T1000 (cell line): ENCODE data around the gene LRPAP1.

Experiments used
- DNase-seq: peaks from one replicate; lab custom pipeline; 2025; ENCODE audit warnings: mixed read lengths; lab: John Stamatoyannopoulos, UW

LRPAP1 gene

DNA sequence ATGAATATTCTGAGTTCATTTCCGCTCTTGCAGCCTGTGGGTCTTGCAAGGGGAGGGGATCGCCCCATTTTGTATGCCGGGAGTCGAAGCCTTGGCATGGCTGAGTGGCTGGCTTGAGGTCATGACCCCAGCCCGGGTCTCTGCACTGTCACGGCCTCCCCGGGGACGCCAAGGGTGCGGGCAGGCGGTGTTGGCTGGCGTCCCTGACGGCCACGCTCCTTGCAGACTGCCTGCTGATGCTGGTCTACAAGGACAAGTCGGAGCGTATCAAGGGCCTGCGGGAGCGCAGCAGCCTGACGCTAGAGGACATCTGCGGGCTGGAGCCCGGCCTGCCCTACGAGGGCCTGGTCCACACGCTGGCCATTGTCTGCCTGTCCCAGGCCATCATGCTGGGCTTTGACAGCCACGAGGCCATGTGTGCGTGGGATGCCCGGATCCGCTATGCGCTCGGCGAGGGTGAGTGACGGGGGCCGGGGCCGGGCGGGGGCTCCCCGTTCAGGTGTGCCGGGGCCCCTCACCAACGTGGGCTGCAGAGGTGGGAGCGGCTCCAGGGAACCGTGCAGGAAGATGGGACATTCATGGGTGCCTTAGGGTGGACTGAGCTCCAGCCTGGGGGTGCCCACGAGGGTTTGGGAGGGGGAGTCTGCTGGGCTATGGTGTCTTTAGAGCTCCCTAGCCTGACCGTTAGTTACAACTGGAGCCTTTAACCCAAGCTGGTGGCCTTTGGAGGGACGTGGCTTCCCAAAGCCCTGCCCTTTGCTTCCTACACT, 58.9 kb downstream of the LRPAP1 start:
- no peak for DNase-seq

DNA sequence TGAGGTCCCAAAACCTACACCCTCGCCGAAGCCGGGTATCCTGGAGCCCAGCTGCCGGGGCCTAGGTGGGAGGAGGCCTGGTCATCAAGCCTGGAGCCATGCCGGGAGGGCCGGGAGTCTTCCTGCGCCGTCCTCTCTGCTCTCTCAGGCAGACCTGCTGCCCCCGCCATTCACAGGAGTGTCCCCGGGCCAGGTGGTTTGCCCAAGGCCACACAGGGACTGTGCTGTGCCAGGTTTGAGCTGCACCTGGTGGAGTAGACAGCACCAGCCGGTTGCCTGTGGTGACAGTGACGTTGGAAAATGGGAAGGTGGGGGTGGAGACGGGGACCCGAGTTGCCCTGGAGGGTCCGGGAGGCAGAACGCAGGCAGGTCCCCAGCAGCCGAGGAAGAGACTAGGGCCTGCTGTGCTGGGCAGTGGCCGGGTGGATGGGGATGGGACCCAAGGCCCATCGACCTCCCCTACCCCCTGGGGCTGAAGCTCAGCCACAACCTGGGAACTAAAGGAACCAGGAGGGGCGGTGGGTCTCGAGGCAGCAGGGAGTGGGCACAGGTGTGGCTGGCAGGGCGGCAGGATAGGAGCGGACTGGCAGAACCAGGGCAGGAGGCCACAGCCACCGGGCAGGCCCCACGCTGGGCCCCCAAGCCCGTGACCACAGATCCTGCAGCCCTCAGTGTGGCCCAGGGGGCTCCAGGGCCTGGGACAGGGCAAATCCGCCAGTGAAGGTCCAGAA, 59.6 kb downstream of the LRPAP1 start:
- no peak for DNase-seq

DNA sequence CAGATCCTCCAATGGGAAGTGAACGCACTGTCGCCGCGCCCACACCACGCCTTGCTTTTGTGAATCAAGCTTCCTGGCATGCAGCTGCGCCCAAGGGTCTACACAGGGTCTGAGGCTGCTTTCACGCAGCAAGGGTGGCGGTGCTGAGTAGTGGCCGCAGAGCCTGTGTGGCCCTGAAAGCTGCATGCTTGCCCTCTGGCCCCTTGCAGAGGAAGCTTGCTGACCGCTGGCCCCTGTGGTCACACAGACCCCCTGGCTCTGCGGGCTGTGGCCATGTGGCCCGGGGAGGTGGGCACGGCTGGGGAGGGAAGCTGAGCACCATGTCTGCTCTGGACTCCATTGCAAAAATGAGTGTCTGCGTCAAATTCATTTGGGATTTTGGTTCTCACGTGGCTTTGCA, 60.3 kb downstream of the LRPAP1 start:
- DNase-seq = no peak

DNA sequence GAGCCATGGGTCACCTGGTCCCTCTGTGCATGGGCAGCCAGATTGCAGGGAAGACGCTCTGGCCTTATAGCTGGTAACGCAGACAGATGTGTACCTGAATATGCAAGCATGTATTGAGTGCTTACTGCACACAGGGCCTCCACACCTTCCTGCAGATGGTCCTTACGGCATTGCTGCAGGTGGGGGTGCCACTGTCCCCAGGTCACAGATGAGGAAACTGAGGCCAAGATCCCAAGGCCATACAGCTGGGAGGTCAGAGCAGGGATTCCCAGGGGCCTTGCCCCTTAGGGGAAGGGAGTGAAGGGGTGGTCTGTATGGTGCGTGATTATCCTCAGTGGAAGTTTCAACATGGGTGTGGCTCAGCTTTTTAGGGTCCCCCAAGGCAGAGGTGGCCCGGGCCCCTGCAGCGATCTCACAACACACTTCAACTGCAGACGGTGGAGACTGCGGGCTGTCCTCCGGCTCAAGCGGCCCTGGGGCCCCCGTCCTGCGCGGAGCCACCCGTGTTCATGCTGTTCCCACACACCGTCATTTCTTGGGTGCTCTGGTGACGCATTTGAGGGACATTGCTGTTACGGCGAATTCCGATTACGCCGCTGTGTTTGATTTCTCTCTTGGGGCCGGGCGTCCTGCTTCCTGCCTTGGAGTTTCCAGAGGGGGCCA, 61.0 kb downstream of the LRPAP1 start:
- no peak for DNase-seq

DNA sequence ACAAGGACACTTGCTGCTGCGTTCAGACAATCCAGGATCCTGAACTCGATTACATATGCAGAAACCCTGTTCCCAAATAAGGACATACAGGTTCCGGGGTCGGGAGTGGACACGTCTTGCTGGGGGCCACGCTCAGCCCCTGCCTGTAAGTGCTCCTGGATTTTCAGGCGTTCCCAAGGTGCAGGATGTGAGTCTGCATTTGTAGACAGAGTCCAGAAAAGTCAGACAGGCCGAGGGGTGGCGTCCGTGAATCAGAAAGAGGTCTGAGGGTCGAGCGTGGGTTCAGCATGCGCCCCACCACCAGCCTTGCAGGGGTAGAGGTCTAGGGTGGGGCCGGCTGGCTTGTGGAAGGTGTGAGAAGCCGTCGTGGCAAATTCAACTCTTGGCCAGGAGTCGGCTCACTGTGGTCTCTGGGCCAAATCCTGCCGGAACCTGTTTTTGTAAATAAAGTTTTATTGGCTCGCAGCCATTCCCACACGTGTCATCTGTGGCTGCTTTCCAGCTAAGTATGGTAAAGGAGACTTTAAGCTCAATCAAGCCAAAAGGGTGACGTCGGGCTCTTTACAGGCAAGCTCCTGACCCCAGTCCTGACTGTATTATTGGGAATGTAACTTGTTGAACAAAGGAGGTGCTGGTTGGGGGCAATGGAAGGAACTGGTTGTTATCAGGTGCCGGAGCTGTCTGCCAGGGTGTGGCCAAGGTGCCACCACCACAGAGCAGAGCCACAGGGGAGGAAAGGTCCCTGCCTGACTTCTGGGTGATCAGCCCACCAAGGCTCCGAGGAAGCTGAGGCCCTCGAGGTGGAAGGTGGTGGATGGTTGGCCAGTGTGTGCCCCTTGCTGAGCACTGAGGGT, 61.8 kb downstream of the LRPAP1 start:
- no peak for DNase-seq

DNA sequence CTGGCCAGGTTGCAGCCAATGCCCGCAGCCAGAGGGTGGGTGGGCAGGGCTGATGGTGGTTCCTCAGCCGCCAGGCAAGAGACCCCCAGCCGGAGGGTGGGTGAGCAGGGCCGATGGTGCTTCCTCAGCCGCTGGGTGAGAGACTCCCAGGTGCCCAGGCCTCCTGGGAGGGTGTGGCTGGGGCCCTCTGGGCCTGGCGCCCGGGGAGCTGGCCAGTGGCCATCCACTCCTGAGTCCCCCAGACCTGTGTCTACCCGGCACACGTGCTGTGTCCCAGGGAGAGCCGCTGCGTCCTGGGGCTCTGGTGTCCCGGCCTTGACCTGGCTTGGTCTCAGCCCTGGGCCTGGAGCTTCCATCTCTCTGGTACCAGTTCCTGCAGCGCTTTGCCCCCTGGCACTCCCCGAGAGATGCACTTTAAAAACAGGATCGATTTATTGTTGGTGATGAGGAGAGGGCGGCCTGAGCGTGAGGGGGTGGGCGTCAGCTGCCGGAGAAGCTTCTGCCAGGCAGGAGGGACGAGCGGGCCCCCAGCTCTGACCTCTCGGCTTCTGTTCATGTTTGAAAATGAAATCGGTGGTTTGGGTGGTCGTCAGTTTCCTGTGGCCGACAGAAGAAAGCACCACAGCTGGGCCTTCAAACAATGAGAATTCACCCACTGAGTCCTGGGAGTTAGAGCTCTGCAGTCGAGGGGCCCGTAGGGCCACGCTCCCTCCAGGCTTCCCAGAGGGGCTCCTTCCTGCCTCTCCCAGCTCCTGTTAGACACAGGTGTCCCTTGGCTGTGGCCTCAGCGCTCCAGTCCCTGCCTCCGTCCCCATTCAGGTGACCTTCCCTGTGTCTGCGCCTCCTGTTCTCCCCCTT, 62.6 kb downstream of the LRPAP1 start:
- no peak for DNase-seq

DNA sequence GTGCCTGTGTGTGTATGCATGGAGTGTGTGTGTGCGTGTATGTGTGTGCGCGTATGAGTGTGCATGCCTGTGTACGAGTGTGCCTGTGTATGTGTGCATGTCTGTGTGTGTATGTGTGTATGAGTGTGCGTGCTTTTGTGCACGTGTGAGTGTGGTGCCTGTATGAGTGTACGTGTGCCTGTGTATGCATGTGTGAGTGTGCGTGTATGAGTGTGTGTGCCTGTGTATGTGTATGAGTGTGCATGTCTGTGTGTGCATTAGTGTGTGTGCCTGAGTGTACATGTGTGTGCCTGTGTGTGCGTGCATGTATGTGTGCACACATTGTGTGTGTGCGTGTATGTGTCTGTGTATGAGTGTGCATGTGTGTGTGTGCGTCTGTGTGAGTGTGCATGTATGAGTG, 63.4 kb downstream of the LRPAP1 start:
- no peak for DNase-seq

DNA sequence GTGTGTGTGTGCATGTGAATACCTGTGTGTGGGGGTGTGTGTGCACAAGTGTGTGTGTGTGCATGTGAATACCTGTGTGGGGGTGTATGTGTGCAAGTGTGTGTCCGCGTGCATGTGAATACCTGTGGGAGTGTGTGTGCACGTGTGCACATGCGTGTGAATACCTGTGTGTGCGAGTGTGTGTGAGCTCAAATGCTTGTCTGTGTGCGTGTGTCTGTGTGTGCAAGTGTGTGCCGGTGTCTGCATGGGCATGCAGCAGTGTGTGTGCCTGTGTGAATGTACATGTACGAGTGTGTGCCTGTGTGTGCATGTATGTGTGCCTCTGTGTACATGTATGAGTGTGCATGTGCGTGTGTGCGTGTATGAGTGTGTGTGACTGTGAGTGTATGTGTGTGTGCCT, 64.1 kb downstream of the LRPAP1 start:
- DNase-seq = no peak

DNA sequence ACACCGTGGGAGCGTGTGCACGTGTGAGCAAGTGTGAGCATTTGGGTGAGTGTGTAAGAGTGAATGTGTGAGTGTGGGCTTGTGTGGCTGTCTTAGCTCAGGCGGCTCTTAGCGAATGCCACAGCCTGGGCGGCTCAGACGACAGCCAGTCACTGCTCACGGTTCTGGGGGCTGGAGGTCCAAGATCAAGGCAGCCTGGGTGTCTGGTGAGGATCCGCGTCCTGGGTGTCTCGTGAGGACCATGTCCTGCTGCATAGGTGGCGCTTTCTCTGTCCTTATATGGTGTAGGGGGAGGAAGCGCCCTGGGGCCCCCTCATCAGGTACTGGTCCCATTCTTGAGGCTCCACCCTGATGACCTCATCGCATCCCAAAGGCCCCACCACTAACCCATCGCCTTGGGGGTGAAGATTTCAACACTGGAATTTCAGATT, 64.6 kb downstream of the LRPAP1 start:
- no peak for DNase-seq

DNA sequence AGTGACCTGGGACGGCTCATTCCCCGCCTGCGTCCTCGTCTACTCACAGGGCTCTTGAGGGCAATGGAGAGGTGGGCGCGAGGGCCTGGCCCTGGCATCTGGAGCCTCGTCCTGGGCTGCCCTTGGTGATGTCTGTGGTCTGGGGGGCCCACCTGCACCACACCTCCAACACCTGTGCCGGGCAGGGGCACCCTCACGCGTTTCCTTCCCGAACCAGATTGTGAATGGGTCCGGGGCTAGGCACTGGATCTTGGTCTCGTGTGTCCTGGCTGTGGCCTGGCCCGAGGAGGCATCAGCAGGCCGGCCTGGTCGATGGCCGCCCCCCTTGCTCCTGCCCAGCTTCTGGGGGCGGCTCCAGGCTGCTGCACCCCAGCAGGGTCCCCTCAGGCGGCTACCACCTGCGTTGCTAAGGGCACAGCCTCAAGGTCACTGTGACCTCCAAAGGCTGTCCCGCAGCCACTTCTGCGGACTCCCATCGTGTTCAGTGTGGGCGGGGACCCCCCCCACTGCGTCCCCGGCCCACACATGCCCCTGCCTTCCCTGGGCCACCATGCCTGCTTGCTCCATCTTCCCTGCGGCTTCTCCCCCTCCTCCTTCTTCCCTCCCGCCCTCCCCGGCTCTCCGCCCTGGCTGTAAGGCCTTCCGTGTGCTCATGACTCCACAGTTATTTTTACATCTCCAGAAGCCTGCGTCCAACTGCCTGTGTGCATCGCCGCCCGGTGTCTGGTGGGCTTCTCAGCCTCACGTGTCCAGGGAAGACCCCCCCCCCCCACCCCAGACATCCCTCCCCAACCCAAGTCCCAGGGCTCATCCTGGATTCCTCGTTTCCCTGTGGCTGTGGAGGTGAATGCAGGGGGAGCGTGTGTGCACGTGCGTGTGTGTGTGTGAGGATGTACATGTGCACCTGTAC, 65.3 kb downstream of the LRPAP1 start:
- no peak for DNase-seq

DNA sequence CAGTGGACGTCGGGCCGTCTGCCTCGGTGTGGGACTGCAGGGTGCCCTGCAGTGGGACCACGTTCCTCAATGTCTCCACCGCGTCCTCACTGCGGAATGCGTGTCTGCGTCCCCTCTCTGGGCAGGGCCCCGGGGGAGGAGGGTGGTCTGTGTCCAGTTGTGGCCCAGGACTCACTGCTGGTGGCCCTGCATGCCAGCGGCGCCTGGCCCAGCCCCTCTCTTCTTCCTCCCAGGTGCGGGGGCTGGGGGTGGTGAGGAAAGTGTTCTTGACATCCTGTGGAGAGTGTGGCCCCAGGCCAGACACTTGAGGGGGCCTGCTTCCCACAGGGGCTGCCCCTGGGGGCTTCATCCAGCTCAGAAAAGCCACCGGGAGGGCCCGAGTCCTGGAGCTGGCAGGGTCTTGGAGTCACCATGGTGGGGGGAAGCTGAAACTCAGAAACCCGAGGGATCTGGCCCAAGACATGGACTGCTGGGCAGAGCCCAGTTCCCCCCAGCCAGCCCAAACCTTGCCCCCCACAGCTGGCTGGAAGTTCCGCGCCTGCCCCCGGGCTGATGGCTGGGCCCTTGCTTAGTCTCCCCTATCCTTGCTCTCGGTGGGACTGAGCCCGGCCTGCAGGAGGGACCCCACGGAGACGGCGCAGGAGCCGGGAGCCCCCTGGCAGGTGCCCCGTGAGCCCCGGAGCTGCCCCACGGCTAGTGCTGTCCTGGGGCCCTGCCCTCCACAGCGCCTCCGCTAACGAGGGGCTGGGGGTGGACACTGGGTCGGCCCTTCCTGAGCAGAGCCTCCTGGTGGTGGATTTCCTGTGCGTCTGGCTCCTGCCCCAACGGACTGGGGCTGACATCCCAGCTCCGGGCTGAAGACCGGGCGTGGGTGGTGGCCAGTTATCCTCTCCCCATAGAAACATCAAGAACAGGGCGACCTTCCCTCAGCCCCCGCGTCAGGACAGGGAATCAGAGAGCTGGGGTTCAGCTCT, 66.2 kb downstream of the LRPAP1 start:
- DNase-seq = no peak

DNA sequence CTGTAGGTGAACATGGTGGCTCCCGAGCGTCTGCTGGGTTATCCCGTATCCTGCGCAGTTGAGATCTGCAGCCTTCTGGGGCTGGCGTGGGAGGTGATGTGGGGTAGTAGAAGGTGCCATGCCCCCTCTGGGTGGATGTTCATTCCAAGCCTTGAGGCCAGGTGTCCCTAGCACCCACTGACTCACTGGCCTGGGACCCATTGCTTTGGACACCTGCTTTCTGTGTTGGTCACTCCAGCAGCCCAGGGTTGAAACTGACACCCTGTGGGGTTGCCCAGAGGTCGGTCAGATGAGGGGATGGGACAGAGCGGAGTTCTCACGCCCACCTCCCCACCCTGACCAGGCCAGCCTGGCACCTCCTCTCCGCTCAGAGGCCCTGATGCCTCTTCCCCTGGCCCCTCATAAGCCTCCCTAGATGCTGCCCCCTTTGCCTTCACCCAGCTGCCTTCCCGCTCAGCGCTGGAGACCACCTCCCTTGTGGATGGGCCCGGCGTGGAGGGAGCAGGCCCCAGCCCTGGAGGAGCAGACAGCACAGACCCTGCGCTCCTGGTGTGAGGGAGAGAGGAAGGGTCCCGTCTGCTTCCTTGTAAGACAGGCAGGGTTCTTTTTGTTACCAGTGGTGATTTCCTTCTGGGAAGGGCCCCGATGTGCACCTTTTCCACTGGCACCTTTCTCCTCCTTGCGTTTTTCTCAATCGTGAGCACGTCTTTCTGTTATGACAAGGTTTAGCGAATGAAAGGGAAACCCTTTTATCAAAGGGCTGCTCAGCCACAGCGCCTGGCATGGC, 67.1 kb downstream of the LRPAP1 start:
- DNase-seq = no peak

DNA sequence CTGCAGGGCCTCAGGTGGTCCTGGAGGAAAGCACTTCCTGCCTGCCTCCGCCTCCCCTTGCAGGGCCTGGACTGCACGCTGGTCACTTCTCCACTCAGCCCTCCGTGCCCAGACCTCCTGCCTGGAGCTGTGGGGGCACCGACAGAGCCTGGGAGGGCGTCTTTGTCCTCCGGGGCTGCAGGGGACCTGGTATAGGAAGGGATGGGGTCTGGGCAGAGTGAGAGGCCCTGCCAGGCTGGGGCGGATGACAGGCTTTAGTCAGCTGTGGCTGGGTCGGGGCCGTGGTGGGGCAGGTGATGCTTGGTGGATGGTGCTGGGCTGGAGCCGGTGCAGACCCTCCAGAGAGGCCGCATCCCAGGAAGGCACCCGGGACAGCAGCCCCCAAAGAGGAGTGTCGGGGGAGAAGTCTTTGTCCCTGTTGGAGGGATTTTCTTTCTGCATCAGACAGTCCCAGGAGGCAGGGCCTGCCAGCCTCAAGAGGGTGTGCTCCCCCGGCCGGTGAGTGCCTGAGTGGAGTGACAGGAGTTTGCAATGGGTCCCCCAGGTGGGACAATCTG, 67.8 kb downstream of the LRPAP1 start:
- DNase-seq = no peak

DNA sequence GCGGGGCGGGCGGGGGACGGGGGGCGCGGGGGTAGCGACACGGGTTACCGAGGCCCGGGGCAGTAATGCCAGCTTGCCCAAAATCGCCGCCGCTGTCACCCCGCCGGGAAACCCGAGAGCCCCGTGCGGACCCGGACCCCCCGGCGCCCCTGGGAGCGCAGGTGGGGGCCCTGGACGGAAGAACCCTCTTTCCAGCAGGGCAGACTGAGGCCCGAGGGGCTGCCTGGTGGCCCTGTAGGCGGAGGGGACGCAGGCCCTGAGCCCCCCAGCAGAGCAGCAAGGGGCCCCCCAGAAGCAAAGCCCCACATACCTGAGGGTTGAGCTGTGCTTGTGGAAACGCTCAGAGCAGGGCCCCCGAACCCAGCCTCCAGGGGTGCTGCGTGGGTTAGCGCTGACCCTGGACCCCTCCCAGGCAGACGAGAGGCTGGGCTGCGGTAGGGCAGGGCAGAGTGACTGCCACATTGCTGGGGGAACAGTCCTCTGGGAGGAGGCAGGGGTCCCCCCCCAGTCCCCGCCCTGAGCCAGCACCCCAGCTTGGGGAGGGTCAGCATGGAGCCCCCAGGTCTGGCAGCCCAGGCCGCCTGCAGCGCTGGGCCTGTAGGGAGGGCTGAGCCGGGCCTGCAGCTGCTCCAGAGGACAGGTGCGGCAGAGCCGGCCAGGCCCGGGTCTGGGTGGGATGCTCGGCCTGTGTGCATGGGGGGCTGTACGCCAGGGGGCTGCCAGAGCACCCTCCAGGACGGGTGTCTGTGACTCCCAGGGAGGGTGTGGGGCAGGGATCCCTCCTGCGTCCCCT, 68.5 kb downstream of the LRPAP1 start:
- no peak for DNase-seq

DNA sequence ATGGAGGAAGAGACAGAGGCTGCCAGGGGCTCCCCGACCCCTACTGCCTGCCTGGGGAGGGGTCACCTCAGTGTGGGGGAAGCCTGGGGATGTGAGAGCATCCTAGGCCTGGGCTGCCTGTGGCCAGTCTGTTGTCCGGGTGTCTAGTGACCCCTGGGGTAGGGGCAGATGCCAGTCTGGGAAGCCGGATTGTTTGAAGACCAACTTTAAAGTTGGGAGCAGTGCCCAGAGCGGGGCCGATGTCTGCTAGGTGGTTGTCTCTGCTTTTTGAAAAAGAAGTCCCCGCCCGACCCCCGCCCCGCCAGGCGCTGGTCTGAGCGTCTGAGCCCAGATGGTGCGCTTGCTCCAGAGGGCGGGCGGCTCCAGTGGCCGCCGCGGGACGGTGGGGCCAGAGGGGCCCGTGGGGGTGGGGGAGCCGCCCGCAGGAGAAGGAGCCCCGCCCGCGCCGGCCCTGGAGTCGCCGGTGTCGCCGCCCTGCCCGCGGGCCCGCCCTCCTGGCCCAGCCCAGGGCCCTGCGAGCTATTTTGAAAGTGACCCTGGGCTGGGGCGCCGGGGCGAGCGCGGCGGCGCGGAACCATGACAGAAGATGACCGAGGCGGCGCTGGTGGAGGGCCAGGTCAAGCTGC, 69.3 kb downstream of the LRPAP1 start, which contains the start of gene DOK7:
TSS of gene DOK7 (plus strand) at position 517 of the 626 bp plus-strand sequence. CDS start at position 587, 70 bp downstream.
- no peak for DNase-seq

DNA sequence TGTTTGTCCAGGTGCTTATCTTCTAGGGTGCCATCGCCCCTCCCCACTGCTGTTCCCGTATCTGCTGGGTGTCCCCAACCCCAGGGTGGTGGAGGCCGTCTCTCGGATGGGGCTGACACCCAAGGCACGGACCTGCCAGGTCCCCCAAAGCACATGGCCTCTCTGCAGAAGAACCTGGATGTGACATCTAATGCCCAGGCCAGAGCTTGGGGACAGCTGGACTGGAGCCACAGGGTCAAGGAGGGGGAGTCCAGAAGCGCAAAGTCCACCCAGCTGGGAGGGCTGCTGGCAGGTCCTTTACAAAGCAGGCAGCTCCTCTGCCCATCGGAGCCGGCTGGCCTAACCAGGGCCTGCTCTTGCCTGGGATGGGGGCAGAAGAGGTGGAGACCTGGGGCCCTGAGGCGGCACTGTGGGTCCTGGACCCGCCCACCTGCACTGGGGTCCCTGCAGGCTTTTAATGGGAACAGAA, 69.9 kb downstream of the LRPAP1 start:
- DNase-seq = no peak
